NCI-H69 (cell line): Measurements from ENCODE around the gene NOX5.
"Not testable (repeated sequence)": the region's sequence is repeated elsewhere in the genome, so short reads cannot be mapped to it uniquely, and the experiment has no call there.

Experiments
- DNase-seq: peaks from one replicate; lab custom pipeline; 2025; lab: John Stamatoyannopoulos, UW

NOX5 gene, protein sequence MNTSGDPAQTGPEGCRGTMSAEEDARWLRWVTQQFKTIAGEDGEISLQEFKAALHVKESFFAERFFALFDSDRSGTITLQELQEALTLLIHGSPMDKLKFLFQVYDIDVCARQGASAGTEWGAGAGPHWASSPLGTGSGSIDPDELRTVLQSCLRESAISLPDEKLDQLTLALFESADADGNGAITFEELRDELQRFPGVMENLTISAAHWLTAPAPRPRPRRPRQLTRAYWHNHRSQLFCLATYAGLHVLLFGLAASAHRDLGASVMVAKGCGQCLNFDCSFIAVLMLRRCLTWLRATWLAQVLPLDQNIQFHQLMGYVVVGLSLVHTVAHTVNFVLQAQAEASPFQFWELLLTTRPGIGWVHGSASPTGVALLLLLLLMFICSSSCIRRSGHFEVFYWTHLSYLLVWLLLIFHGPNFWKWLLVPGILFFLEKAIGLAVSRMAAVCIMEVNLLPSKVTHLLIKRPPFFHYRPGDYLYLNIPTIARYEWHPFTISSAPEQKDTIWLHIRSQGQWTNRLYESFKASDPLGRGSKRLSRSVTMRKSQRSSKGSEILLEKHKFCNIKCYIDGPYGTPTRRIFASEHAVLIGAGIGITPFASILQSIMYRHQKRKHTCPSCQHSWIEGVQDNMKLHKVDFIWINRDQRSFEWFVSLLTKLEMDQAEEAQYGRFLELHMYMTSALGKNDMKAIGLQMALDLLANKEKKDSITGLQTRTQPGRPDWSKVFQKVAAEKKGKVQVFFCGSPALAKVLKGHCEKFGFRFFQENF

DNA sequence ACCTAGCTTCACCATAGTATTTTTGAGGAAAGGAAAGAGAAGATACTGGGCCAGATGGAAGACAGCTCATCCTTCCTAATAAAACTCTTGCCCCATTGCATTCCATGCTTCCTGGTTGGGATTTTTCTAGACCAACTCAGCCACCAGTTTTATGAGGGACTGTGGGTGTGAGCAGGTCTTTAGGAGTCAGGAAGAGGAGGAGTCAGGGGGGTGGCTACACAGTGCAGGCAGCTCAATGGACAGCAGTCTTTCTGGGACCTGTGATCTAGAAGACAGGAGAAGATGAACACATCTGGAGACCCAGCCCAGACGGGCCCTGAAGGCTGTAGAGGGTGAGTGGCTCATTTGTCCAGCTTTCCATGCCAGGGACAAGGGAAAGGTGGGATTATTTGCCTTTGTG, at the start of gene NOX5:
Gene NOX5 (plus strand): TSS at position 242 of the 400 bp plus-strand sequence. CDS start 41 bp downstream, at position 283.
- peak; percentile 4 for DNase-seq

DNA sequence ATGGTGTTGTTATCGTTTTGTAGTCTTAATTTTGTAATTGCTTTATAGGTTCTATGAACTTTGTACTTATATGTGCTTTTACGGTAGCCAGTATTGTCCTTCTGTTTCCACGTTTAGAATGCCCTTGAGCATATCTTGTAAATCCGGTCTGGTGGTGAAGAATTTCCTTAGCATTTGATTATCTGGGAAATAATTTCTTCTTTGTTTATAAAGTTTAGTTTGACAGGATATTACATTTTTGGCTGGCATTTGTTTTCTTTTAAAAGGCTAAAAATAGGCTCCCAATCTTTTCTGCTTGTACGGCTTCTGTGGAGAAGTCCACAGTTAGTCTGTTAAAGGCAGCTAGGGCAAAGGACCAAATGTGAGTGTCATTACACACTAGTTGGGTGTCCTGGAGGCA, 47.5 kb upstream of the NOX5 start:
- DNase-seq: no peak

DNA sequence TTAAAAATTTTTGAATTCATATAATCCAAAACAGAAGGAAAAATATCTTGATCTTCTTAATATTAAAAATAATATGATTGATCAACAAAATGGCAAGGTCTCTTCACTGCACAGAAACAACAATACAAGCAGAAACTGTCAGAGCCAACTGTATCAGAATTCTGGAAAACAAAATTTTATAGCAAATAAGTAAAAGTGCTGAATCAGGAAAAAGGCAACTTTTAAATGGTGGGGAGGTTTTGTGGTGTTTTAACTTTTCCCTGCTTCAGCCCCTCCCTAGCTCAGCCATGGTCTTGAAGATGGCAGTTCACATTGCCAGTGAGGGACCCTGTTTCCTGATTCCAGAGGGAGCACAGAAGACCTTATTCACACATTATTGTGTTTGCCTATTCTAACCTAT, 46.5 kb upstream of the NOX5 start:
- no peak for DNase-seq

DNA sequence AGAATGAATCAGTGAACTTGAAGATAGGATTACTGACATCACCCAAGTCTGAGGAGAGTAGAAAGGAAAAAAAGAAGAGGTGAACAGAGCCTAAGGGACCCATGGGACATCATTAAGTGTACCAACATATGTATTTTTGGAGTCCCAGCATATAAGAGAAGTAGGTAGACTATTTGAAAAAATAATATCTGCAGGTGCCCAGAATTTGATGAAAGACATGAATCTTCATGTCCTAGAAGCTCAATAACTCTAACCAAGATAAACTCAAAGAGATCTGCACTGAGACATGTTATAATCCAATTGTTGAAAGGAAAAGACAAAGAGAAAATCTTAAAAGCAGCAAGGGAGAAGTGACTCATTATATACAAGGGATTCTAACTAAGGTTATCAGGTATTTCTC, 45.2 kb upstream of the NOX5 start:
- no peak for DNase-seq

DNA sequence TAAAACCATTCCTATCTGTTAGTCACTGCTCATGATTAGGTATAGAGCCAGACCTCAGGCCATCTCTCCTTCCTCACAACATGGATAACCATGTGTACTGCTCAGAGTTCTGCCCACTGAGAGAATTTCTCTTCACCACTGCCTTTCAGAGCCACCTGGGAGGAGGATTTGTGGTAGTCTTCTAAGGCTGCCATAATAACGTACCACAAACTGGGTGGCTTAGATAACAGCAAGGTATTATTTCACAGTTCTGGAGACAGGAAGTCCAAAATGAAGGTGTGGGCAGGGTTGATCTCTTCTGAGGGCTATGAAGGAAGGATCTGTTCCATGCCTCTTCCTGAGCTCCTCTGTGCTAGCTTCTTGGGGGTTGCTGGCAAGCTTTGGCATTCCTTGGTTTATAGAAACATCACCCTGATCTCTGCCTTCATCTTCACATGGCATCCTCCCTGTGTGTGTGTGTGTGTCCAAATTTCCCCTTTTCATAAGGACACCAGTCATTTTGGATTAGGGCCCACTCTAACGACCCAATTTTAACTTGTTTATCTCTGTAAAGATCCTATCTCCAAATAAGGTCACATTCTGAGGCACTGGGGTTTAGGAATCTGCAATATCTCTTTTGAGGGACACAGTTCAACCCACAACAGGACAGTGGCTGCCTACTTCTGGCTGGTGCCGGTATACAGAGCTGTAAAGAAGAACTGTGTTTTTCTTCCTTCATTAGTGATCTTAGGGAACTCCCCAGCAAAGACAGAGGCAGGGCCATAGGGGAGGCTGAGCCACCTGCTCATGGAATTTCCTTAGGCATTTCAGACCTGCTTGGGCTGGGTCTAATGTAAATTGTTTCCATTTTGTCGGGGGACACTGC, 42.1 kb upstream of the NOX5 start:
- no peak for DNase-seq

DNA sequence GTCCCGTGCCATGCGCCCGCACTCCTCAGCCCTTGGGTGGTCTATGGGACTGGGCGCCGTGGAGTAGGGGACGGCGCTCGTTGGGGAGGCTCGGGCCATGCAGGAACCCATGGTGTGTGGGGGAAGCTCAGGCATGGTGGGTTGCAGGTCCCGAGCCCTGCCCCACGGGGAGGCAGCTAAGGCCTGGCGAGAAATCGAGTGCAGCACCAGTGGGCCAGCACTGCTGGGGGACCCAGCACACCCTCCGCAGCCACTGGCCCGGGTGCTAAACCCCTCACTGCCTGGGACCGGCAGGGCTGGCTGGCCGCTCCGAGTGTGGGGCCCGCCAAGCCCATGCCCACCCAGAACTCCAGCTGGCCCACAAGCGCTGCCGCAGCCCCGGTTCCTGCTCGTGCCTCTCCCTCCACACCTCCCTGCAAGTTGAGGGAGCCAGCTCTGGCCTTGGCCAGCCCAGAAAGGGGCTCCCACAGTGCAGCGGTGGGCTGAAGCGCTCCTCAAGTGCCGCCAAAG, 38.8 kb upstream of the NOX5 start:
- DNase-seq: not testable (repeated sequence)

DNA sequence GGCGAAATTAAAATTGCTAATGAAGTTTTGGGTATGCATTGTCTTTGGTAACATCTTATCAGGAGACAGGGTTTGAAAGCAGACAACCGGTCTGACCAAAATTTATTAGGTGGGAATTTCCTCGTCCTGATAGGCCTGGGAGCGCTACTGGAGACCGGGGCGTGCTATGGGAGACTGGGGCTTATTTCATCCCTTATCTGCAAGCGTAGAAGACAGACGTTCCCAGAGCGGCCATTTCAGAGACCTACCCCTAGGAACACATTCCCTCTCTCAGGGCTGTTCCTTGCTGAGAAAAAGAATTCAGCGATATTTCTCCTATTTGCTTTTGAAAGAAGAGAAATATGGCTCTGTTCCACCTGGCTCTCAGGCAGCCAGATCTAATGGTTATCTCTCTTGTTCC, 37.1 kb upstream of the NOX5 start:
- not testable (repeated sequence) for DNase-seq

DNA sequence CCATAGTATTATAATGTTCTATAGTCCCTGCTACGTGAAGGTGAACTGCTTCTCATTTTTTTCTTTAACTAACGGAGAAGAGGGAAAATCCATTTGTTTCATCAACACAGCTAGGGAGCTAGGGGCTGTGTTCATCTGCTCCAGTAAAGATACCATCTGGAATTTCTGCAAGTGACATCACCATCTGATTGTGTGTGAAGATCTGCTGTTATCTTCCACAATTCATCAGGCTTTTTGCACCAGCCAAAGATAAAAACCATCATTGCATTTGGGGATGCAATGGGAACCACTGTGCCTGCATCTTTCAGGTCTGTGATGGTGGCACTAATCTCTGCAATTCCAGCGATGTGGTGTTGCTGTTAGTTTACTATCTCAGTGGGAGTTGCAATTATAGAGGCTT, 35.5 kb upstream of the NOX5 start:
- DNase-seq: no peak

DNA sequence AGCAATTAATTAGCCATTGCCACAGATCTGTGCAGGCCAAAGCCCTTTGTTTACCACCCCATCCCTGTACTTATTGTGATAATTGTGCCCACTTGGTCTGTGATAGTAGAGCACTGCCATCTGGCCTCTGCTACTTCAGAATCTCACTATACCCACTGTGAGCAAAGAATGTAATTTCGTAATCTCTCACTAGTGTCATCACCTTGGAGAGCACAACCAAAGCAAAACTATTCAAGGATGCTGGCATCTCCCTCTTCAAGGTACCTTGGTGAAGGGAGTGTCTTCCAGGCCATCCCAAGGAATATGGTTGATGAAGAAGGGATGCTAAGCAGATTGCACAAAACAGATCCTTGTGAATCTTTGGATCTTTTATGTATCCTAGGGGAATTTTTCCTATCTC, 34.7 kb upstream of the NOX5 start:
- DNase-seq: peak; percentile 8

DNA sequence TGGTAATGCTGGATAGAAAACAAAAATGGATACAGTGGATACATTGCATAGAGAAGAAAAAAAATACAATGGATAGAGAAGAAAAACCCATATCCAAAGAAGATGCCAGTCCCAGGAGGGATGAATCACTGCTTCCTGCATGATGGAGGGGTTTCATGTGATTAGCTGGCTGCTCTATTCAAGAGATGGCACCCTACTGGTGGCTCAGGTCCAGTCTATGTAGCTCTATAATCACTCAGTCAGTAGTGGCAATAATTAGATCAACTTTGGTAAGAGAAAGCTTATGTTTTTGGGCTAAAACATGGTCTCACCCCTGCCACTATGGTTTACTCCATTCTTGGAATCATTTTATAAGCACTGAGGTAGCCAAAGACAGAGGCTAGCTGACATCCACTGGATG, 33.7 kb upstream of the NOX5 start:
- peak; percentile 20 for DNase-seq

DNA sequence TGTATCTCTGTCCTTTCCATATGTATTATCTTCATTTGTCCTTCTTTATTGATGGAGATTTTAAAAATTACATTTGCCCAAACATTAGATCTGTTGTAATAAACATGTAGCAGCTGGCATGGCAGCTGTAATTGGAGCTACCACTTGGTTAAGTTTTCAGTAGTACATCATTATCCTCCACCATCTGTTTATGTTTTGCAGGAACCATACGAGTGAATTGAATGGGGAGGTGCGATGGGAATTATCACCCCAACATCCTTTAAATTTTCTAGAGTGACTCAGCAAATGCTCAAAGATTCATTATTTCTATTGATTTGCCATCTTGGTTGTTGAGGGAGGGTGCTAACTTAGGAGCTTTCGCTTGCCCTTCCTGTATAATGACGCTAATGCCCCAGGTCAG, 32.6 kb upstream of the NOX5 start:
- DNase-seq: peak; percentile 75

DNA sequence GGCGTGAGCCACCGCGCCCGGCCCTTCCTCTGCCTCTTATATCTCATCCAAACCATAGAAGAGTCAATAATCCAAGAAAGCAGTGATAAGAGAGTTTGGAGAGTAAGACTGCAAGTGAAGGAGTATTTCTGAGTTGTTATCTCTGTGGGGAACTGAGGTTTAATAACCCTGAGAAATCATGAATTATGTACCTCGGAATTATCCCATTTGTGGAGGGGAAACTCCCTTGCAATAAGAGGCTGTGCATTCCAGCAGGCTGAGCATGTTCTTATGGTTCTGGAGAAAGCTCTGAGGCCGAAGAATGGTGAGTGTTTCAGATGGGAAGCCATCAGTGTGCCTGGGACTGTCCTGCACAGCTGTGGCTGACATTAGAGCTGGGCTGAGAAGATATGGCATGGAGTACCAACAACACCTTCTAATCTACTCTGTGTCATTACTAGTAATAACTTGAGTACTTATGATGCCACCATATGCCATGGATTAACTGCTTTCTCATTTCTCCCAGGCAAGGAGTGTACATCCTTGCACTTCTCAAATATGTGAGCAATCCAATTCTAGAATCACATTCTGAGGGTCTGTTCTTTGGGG, 31.4 kb upstream of the NOX5 start:
- no peak for DNase-seq

DNA sequence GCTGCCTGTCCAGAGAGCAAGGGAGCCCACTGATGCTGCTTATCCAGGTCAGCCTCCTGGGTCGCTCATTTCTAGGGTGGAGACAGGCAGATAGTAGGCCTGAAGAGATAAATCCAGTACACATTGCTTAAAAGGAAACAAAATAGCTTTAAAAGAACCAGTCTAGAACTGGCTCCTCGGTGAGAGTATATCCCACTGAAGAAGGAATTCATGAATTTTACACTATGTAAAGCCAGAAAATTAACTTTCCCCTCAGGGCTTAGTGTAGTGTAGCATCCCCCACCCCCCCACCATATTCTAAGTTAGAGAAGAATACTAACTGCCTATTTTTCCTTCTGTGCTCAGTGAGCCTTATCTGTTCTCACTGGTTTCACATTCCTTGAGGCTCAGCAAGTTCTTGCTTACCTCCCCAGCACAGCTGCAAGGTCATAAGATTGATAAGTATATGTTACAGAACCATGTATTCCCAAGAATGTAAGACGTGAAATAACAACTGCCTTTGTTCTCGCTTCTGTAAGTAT, 30.5 kb upstream of the NOX5 start:
- DNase-seq: no peak

DNA sequence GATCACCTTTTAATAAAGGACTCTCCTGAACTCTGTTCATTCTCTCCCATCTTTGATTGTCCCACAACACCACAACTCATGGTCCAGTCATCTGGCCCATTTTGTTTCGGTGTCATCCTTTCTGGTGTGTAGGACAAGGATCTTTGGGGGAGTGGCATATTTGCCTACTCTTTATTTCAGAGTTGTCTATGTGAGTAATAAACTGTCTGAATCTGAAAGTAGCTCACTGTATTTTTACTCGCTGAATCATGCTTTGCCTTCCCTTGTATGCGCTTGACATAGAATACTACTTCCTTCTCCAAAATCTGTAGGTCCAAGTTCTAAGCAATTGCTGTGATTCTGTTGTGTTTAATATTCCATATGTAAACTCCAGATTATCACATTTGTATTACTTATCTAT, 29.9 kb upstream of the NOX5 start:
- DNase-seq: no peak

DNA sequence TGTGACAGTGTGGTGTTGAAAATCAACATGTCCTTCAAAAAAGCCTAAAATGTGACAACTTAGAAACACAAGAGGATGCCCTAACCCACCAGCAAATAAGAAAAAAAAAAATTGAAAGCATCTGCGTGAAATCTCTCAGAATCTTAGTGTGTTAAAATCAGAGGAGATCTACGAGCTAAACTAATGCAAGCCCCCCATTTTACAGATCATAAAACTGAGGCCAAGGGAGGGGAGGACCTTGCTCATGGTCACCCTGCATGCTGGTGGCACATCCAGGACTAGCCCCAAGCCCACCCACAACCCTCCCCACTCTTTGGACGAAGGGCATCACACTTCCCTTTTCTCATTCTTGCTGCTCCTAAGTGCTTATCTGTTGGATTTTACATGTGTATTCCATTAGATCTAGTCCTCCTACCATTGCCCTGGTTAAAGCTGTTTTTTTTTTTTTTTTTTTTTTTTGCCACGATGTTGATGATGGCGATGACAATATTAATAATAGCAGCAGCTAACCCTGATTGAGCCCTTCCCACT, 29.1 kb upstream of the NOX5 start:
- DNase-seq: no peak

DNA sequence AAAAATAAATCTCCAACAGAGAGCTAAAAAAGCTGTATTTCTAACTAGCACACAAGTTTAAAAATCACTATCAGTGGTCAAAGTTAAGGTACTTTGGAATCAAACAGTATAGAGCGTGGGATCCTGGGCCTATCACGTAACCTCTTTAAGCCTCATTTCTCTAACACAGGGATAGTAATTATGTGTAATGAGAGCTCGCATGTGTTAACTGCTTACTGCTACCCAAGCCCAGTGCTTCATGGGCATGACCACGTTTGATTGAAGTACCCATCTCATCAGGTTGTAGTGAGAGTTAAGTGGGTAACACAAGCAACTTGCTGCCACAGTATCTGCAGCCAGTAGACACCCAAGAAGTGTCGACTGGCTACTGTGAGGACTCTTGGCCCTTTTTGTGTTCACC, 28.2 kb upstream of the NOX5 start:
- DNase-seq: peak; percentile 40

DNA sequence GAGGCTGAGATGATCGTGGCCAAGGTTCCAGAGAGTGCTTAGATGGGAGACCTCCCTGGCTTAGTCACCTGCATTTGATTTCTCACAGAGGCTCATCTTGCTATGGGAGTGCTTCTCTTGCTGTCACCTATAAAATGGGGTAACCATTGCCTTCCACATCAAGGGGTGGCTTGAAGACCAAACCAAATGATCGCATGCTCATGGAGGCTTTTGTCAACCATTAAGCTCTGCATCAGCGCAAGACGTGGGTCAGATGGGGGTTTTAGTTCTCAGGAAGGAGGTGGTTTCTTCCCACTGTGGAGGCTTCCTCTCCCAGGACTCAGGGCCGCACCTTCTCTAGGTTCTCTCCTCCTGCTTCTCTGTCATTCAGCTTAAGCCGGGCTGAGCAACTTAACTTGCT, 27.4 kb upstream of the NOX5 start:
- no peak for DNase-seq

DNA sequence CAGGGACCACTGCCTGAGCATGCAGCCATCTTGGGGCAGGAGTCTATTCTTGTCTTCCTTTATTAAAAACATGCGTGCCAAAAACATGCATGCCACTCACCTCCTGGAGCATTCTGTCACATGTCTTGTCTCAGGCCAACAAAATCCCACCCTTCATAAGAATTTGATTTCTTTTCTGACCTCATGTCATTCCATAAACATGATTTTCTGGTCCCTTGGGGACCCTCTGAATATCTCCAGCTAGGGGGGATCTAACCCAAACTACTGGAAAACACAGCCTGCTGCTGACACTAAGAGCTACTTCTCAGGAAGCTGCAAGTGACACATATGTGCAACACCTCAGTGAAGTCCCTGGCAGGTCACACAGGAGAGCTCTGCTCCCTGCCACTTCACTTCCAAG, 26.8 kb upstream of the NOX5 start:
- no peak for DNase-seq

DNA sequence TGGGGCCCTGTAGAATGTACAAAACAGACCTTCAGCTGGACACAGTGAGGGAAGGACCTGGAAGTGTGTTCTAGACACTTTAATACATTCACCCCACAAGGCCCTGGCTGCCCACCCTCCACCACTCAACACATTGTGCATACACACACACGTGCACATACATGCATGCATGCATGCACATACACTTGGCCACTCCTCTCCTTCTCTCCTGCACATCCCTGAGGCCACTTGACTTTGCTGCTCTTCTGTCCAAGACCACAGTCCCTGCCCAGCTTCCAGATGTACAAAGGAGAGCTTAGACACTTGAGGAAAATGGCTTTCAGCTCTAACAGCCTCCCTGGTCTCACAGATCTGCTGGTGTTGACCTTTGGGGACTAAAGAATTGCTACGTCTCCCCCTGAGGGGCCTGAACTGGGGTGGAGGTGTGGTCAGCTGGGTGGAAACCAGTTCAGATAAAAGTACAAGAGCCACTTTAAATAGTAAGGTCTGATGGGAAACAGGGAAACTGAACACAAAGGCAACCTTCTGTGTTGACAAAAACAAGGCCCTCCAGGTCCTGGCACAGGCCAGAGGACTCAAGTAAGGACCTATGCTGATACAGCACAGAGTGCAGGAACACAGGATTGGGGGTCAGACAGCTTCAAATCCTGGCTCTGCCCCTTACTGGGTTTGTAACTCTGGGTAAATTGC, 24.8 kb upstream of the NOX5 start:
- DNase-seq: no peak

DNA sequence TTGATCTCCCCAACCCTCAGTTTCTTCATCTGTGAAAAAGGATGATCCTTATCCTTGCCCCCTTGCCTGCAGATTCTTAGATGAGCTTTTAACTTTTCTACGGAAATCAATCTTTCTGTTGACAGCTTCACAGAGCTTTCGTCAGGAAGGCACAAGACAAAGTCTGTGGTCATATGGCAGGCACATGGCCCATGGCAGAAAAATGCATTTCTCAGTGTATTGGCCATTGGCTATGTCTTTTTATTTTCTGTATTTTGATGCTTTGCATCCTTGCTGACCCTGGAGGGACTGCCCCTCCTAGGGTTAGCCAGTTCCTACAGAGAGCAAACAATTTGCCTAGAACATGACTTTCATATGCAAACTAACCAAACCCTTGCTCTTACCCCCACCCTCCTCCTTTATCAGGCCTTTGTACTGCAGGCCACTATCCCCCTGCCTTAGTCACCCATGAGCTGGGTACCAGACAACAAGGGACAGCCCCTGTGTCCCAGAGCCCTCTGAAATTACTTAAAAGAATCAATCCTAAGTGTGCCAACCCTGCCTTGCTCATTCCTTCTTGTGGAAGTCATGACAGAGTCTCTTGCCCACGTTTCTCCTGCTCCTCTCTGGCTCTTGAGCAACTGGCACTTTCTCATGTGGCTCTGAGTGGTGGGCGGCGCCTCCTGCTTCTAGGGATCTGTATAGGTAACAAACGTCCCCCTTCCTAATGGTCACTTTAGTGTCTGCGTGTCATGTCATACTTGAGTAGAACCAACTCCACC, 24.1 kb upstream of the NOX5 start:
- no peak for DNase-seq
